ENCODE measurements around the gene LRMDA.

Gene LRMDA

GRCh38 chr10:76074659-76075058 is 643.2 kb downstream of the LRMDA start:
- no peak for DNase-seq

GRCh38 chr10:76080451-76080850 is 649.0 kb downstream of the LRMDA start:
- no peak for DNase-seq

- no peak for DNase-seq
These were observed 649.6 kb downstream of the LRMDA start for GRCh38 chr10:76080991-76081390.

GRCh38 chr10:76082232-76082631 is 650.8 kb downstream of the LRMDA start:
- DNase-seq = no peak

- DNase-seq = no peak
These were observed 651.5 kb downstream of the LRMDA start for GRCh38 chr10:76082956-76083355.

- DNase-seq = no peak
These were observed 653.8 kb downstream of the LRMDA start for GRCh38 chr10:76085002-76085816.

- no peak for DNase-seq
These were observed 654.4 kb downstream of the LRMDA start for GRCh38 chr10:76085817-76086167.

GRCh38 chr10:76086170-76086760 is 654.8 kb downstream of the LRMDA start:
- DNase-seq = no peak

- DNase-seq = peak; percentile 17
These were observed 655.6 kb downstream of the LRMDA start for GRCh38 chr10:76086761-76087639.

GRCh38 chr10:76088008-76088407 is 656.6 kb downstream of the LRMDA start:
- no peak for DNase-seq

GRCh38 chr10:76088980-76089379 is 657.6 kb downstream of the LRMDA start:
- no peak for DNase-seq

GRCh38 chr10:76089556-76090180 is 658.2 kb downstream of the LRMDA start:
- no peak for DNase-seq

- no peak for DNase-seq
These were observed 660.5 kb downstream of the LRMDA start for GRCh38 chr10:76091926-76092325.

- no peak for DNase-seq
These were observed 675.2 kb downstream of the LRMDA start for GRCh38 chr10:76106611-76107010.

GRCh38 chr10:76108563-76109359 is 677.3 kb downstream of the LRMDA start:
- DNase-seq = no peak

GRCh38 chr10:76111404-76111803 is 680.0 kb downstream of the LRMDA start:
- DNase-seq = no peak

- DNase-seq = no peak
These were observed 680.8 kb downstream of the LRMDA start for GRCh38 chr10:76111986-76112825.

- DNase-seq = no peak
These were observed 681.4 kb downstream of the LRMDA start for GRCh38 chr10:76112826-76113150.

GRCh38 chr10:76113952-76114351 is 682.5 kb downstream of the LRMDA start:
- no peak for DNase-seq

GRCh38 chr10:76114581-76115001 is 683.2 kb downstream of the LRMDA start:
- no peak for DNase-seq

- DNase-seq = no peak
These were observed 683.7 kb downstream of the LRMDA start for GRCh38 chr10:76115131-76115470.

Measured in GOT3 (cell line).